Osteoblast (primary cell): ENCODE data around the gene VDAC2. TPM values are rescaled to one million over a fixed set of nuclear protein-coding genes. Genes with fewer than 3 reads are reported as not detected.
"Not testable (repeated sequence)": the region's sequence is repeated elsewhere in the genome, so short reads cannot be mapped to it uniquely, and the experiment has no call there.

Experiments used
- DNase-seq: peaks from one replicate; pipeline ENCODE4 v3.0.0; 2011; ENCODE audit warnings: low spot score, mixed read lengths; ENCODE audit not compliant: insufficient read length; ENCODE audit errors: missing footprints
- H2AFZ ChIP-seq: 2 replicates; pipeline ENCODE4 v1.6.0; 2011; ENCODE audit warnings: mild to moderate bottlenecking, low read length
- H3K27ac ChIP-seq: 2 replicates; pipeline ENCODE4 v1.5.1; 2011; ENCODE audit warnings: mild to moderate bottlenecking, low read depth, low read length, moderate library complexity
- H3K27me3 ChIP-seq: 2 replicates; pipeline ENCODE4 v1.6.0; 2012; ENCODE audit warnings: mild to moderate bottlenecking, control low read depth, inconsistent platforms, low read length, moderate library complexity; ENCODE audit not compliant: insufficient read depth
- H3K36me3 ChIP-seq: 2 replicates; pipeline ENCODE4 v1.5.1; 2011; ENCODE audit warnings: mild to moderate bottlenecking, low read length, control low read depth, moderate library complexity; ENCODE audit not compliant: insufficient read depth
- H3K4me1 ChIP-seq: 2 replicates; pipeline ENCODE4 v1.5.1; 2011; ENCODE audit warnings: mild to moderate bottlenecking, low read length, control low read depth, moderate library complexity; ENCODE audit not compliant: insufficient read depth
- H3K4me2 ChIP-seq: 2 replicates; pipeline ENCODE4 v1.6.0; 2011; ENCODE audit warnings: mild to moderate bottlenecking, low read length; ENCODE audit not compliant: insufficient read depth
- H3K4me3 ChIP-seq: fragments of 200-600 bp; sonication (generic); 3 replicates; pipeline ENCODE4 v1.5.1; 2012; ENCODE audit warnings: mild to moderate bottlenecking, low read length, inconsistent platforms; ENCODE audit not compliant: insufficient read depth
- H3K79me2 ChIP-seq: 2 replicates; pipeline ENCODE4 v1.6.0; 2012; ENCODE audit warnings: mild to moderate bottlenecking, low read length, control low read depth, inconsistent platforms; ENCODE audit not compliant: insufficient read depth
- H3K9me3 ChIP-seq: 2 replicates; pipeline ENCODE4 v1.5.1; 2011; ENCODE audit warnings: low read depth, low read length, control low read depth
- H4K20me1 ChIP-seq: 2 replicates; pipeline ENCODE4 v1.6.0; 2012; ENCODE audit warnings: mild to moderate bottlenecking, low read length, control low read depth; ENCODE audit not compliant: insufficient read depth
- CTCF ChIP-seq: IDR thresholded peaks from 2 replicates; pipeline ENCODE4 v1.5.1; 2011; ENCODE audit warnings: mild to moderate bottlenecking, low read depth, low read length, moderate library complexity; ENCODE audit errors: extremely low read depth
- total RNA-seq: library from RNA; depleted of rRNA; stranded (reverse); fragments of >200 nt; gene quantifications from 2 replicates; pipeline ENCODE4 v1.2.3, GENCODE V29; 2012

VDAC2 gene
- total RNA-seq, 1 donor, result 141 TPM

- Histone ChIP-seq H3K27ac (peak overlapping the region; percentile 61), H3K4me2 (peak overlapping the region; percentile 46), H2AFZ (no peak overlapping the region), H3K36me3 (peaks cover 2% of the 10 kb centered on the region), H3K9me3 (no peaks in the 10 kb centered on the region), H4K20me1 (peaks cover 2% of the 10 kb centered on the region), H3K4me3 (no peak overlapping the region), H3K4me1 (peaks cover 24% of the 10 kb centered on the region), H3K79me2 (peaks cover 3% of the 10 kb centered on the region), H3K27me3 (no peaks in the 10 kb centered on the region)
- peak; percentile 87 for DNase-seq
- TF ChIP-seq CTCF, result no peak
These were observed 15.4 kb upstream of the VDAC2 start for GRCh38 chr10:75195035-75195763.

GRCh38 chr10:75197066-75197465 is 13.5 kb upstream of the VDAC2 start:
- no peak for TF ChIP-seq CTCF
- Histone ChIP-seq H3K79me2 (peaks cover 3% of the 10 kb centered on the region), H2AFZ (no peak overlapping the region), H3K27me3 (no peaks in the 10 kb centered on the region), H3K27ac (no peak overlapping the region), H4K20me1 (no peaks in the 10 kb centered on the region), H3K36me3 (peaks cover 2% of the 10 kb centered on the region), H3K4me3 (no peak overlapping the region), H3K9me3 (no peaks in the 10 kb centered on the region), H3K4me2 (no peak overlapping the region), H3K4me1 (peaks cover 17% of the 10 kb centered on the region)
- no peak for DNase-seq

- Histone ChIP-seq H2AFZ (no peak overlapping the region), H3K36me3 (peaks cover 2% of the 10 kb centered on the region), H3K4me1 (peaks cover 19% of the 10 kb centered on the region), H3K4me3 (no peak overlapping the region), H3K27ac (no peak overlapping the region), H3K79me2 (peaks cover 2% of the 10 kb centered on the region), H4K20me1 (no peaks in the 10 kb centered on the region), H3K27me3 (no peaks in the 10 kb centered on the region), H3K4me2 (no peak overlapping the region), H3K9me3 (no peaks in the 10 kb centered on the region)
- TF ChIP-seq CTCF, result no peak
- DNase-seq, result peak; percentile 27
These were observed 12.7 kb upstream of the VDAC2 start for GRCh38 chr10:75197906-75198305.

GRCh38 chr10:75199949-75200348 is 10.6 kb upstream of the VDAC2 start:
- not testable (repeated sequence) for H3K36me3 ChIP-seq, H2AFZ ChIP-seq, H4K20me1 ChIP-seq, H3K79me2 ChIP-seq, H3K4me2 ChIP-seq, H3K4me3 ChIP-seq, DNase-seq, H3K27me3 ChIP-seq, H3K27ac ChIP-seq, H3K9me3 ChIP-seq
- peaks cover 16% of the 10 kb centered on the region for H3K4me1 ChIP-seq
